ACC112 (cell line): ENCODE data around the gene VEZT.

ENCODE experiments used
- H2AFZ ChIP-seq: fragments of 200-600 bp; sonication (generic); one replicate; pipeline ENCODE4 v1.6.0; 2017; ENCODE audit warnings: antibody characterized with exemption, low read length; ENCODE audit not compliant: unreplicated experiment
- H3K27ac ChIP-seq: fragments of 200-600 bp; sonication (generic); 2 replicates; pipeline ENCODE4 v1.5.1; 2014; ENCODE audit warnings: low read depth, mild to moderate bottlenecking, antibody characterized with exemption, low read length, moderate library complexity
- H3K27me3 ChIP-seq: fragments of 200-600 bp; sonication (generic); 2 replicates; pipeline ENCODE4 v1.6.1; 2014; ENCODE audit warnings: mild to moderate bottlenecking, antibody characterized with exemption, low read length, moderate library complexity, mixed read lengths; ENCODE audit not compliant: insufficient read depth
- H3K36me3 ChIP-seq: fragments of 200-600 bp; sonication (generic); 2 replicates; pipeline ENCODE4 v1.6.1; 2016; ENCODE audit warnings: mild to moderate bottlenecking, antibody characterized with exemption, low read length, moderate library complexity, mixed read lengths; ENCODE audit not compliant: insufficient read depth
- H3K4me1 ChIP-seq: fragments of 200-600 bp; sonication (generic); one replicate; pipeline ENCODE4 v1.6.1; 2016; ENCODE audit warnings: low read length, mixed read lengths; ENCODE audit not compliant: insufficient read depth, unreplicated experiment, control insufficient read depth
- H3K4me3 ChIP-seq: fragments of 200-600 bp; sonication (generic); 2 replicates; pipeline ENCODE4 v1.5.1; 2014; ENCODE audit warnings: mild to moderate bottlenecking, low read depth, low read length
- H3K79me2 ChIP-seq: fragments of 200-600 bp; sonication (generic); one replicate; pipeline ENCODE4 v1.6.0; 2016; ENCODE audit warnings: low read length; ENCODE audit not compliant: control insufficient read depth, unreplicated experiment, insufficient read depth

Gene VEZT

GRCh38 chr12:95257541-95257940, 39.9 kb downstream of the VEZT start:
- Histone ChIP-seq H2AFZ (no peak overlapping the region), H3K79me2 (no peaks in the 10 kb centered on the region), H3K27ac (no peak overlapping the region), H3K36me3 (peaks cover 24% of the 10 kb centered on the region), H3K4me3 (no peak overlapping the region), H3K27me3 (no peaks in the 10 kb centered on the region), H3K4me1 (no peaks in the 10 kb centered on the region)

GRCh38 chr12:95258151-95258550, 40.5 kb downstream of the VEZT start:
- H3K27ac ChIP-seq = no peak overlapping the region
- H3K4me3 ChIP-seq = no peak overlapping the region
- no peaks in the 10 kb centered on the region for H3K79me2 ChIP-seq
- H3K36me3 ChIP-seq = peaks cover 24% of the 10 kb centered on the region
- no peak overlapping the region for H2AFZ ChIP-seq
- H3K27me3 ChIP-seq = no peaks in the 10 kb centered on the region
- no peaks in the 10 kb centered on the region for H3K4me1 ChIP-seq

GRCh38 chr12:95258803-95259202, 41.2 kb downstream of the VEZT start:
- H3K36me3 ChIP-seq = peaks cover 24% of the 10 kb centered on the region

GRCh38 chr12:95259368-95259767, 41.8 kb downstream of the VEZT start:
- no peak overlapping the region for H3K27ac ChIP-seq
- H3K4me3 ChIP-seq = no peak overlapping the region
- H3K79me2 ChIP-seq = no peaks in the 10 kb centered on the region
- H3K27me3 ChIP-seq = no peaks in the 10 kb centered on the region
- H2AFZ ChIP-seq = no peak overlapping the region
- H3K36me3 ChIP-seq = peaks cover 25% of the 10 kb centered on the region
- no peaks in the 10 kb centered on the region for H3K4me1 ChIP-seq

More at GRCh38 chr12:95258803-95259202, 41.2 kb downstream of the VEZT start:
- Histone ChIP-seq H2AFZ (no peak overlapping the region), H3K4me1 (no peaks in the 10 kb centered on the region), H3K27ac (no peak overlapping the region), H3K79me2 (no peaks in the 10 kb centered on the region), H3K4me3 (no peak overlapping the region), H3K27me3 (no peaks in the 10 kb centered on the region)

GRCh38 chr12:95261109-95261508, 43.5 kb downstream of the VEZT start:
- no peaks in the 10 kb centered on the region for H3K79me2 ChIP-seq
- H3K36me3 ChIP-seq = peaks cover 17% of the 10 kb centered on the region; the same call in 1 of the 2 replicates
- no peak overlapping the region for H3K4me3 ChIP-seq
- no peaks in the 10 kb centered on the region for H3K27me3 ChIP-seq
- H3K4me1 ChIP-seq = no peaks in the 10 kb centered on the region
- H3K27ac ChIP-seq = no peak overlapping the region
- no peak overlapping the region for H2AFZ ChIP-seq

GRCh38 chr12:95262808-95263207, 45.2 kb downstream of the VEZT start:
- Histone ChIP-seq H3K4me3 (no peak overlapping the region), H3K27me3 (no peaks in the 10 kb centered on the region), H2AFZ (no peak overlapping the region), H3K36me3 (peaks cover 16% of the 10 kb centered on the region), H3K79me2 (no peaks in the 10 kb centered on the region), H3K27ac (no peak overlapping the region), H3K4me1 (no peaks in the 10 kb centered on the region)

- Histone ChIP-seq H3K27ac (no peak overlapping the region), H3K36me3 (peaks cover 14% of the 10 kb centered on the region), H3K27me3 (no peaks in the 10 kb centered on the region), H2AFZ (no peak overlapping the region), H3K4me3 (no peak overlapping the region), H3K79me2 (no peaks in the 10 kb centered on the region), H3K4me1 (no peaks in the 10 kb centered on the region)
Measured at GRCh38 chr12:95265765-95266164, 48.2 kb downstream of the VEZT start.

GRCh38 chr12:95266254-95266653, 48.6 kb downstream of the VEZT start:
- no peak overlapping the region for H3K4me3 ChIP-seq
- H3K36me3 ChIP-seq = peaks cover 14% of the 10 kb centered on the region
- H3K27ac ChIP-seq = no peak overlapping the region
- H3K4me1 ChIP-seq = no peaks in the 10 kb centered on the region
- no peak overlapping the region for H2AFZ ChIP-seq
- H3K27me3 ChIP-seq = no peaks in the 10 kb centered on the region
- H3K79me2 ChIP-seq = no peaks in the 10 kb centered on the region

- peaks cover 6% of the 10 kb centered on the region for H3K36me3 ChIP-seq
- no peak overlapping the region for H3K27ac ChIP-seq
- H2AFZ ChIP-seq = no peak overlapping the region
- no peaks in the 10 kb centered on the region for H3K79me2 ChIP-seq
- H3K4me1 ChIP-seq = no peaks in the 10 kb centered on the region
- H3K4me3 ChIP-seq = no peak overlapping the region
- H3K27me3 ChIP-seq = no peaks in the 10 kb centered on the region
Measured at GRCh38 chr12:95269892-95270291, 52.3 kb downstream of the VEZT start.

- no peaks in the 10 kb centered on the region for H3K79me2 ChIP-seq
- H3K36me3 ChIP-seq = peaks cover 6% of the 10 kb centered on the region
Measured at GRCh38 chr12:95271465-95271864, 53.9 kb downstream of the VEZT start.

GRCh38 chr12:95277139-95277538, 59.5 kb downstream of the VEZT start:
- Histone ChIP-seq H3K27ac (no peak overlapping the region), H3K36me3 (0 out of 2 replicates have a peak, but pooled peaks cover under 1% of the 10 kb centered on the region), H3K4me1 (peaks cover 12% of the 10 kb centered on the region), H3K27me3 (no peaks in the 10 kb centered on the region), H2AFZ (no peak overlapping the region), H3K4me3 (no peak overlapping the region), H3K79me2 (no peaks in the 10 kb centered on the region)

More at GRCh38 chr12:95271465-95271864, 53.9 kb downstream of the VEZT start:
- Histone ChIP-seq H3K4me3 (no peak overlapping the region), H3K27ac (no peak overlapping the region), H3K4me1 (peaks cover 2% of the 10 kb centered on the region), H3K27me3 (no peaks in the 10 kb centered on the region), H2AFZ (no peak overlapping the region)
